CD14-positive monocyte (primary cell): ENCODE measurements around the gene CCDC66. TPM values are rescaled to one million over a fixed set of nuclear protein-coding genes. Genes with fewer than 3 reads are reported as not detected.
A peak's percentile ranks its signal among the peaks of the same experiment; 100 is the strongest.

Source experiments
- DNase-seq, 3 donors: peaks; one replicate each; pipeline ENCODE4 v3.0.0-alpha.2; 2011 to 2022
- H2AFZ ChIP-seq: 2 replicates; pipeline ENCODE4 v1.6.0; 2012; ENCODE audit warnings: mild to moderate bottlenecking, low read depth, low read length, inconsistent platforms; ENCODE audit not compliant: insufficient read depth, poor library complexity, severe bottlenecking
- H3K27ac ChIP-seq, 2 donors: 1 replicate in 1 of 2; 2 replicates in 1 of 2; pipeline ENCODE4 v1.5.1; 2012 to 2013; ENCODE audit warnings: low read length in 2 of 2, control low read depth in 1 of 2, inconsistent platforms in 1 of 2, low read depth in 1 of 2, mild to moderate bottlenecking in 1 of 2
- H3K27me3 ChIP-seq, 2 donors: one replicate each; pipeline versions ENCODE4 v1.6.0 to v1.6.1; 2011 to 2013; ENCODE audit warnings: low read length in 2 of 2; ENCODE audit not compliant: control insufficient read depth in 2 of 2, insufficient read depth in 2 of 2
- H3K36me3 ChIP-seq, 2 donors: replicated peaks in 1 of 2; 1 replicate in 1 of 2; 2 replicates in 1 of 2; pipeline versions ENCODE4 v1.5.1 to v1.6.1; 2012 to 2013; ENCODE audit warnings: low read length in 2 of 2, control low read depth in 1 of 2, inconsistent platforms in 1 of 2, mild to moderate bottlenecking in 1 of 2; ENCODE audit not compliant: insufficient read depth in 2 of 2, control insufficient read depth in 1 of 2
- H3K4me1 ChIP-seq, 2 donors: 1 replicate in 1 of 2; 2 replicates in 1 of 2; pipeline versions ENCODE4 v1.5.1 to v1.6.1; 2012 to 2013; ENCODE audit warnings: low read length in 2 of 2, control low read depth in 1 of 2, inconsistent platforms in 1 of 2, mild to moderate bottlenecking in 1 of 2, moderate library complexity in 1 of 2; ENCODE audit not compliant: insufficient read depth in 2 of 2, control insufficient read depth in 1 of 2
- H3K4me2 ChIP-seq: replicated peaks from 2 replicates; pipeline ENCODE3; 2012; ENCODE audit warnings: low read length, moderate library complexity, mild to moderate bottlenecking; ENCODE audit not compliant: poor library complexity, severe bottlenecking; ENCODE audit errors: extremely low read depth
- H3K4me3 ChIP-seq, 3 experiments: fragments of 200-600 bp in 1 of 3; sonication (generic) in 1 of 3; replicated peaks in 1 of 3; 1 replicate in 2 of 3; 2 replicates in 1 of 3; pipeline ENCODE4 v1.5.1; 2011 to 2013; ENCODE audit warnings: low read length in 3 of 3, mild to moderate bottlenecking in 3 of 3, control low read depth in 2 of 3, low read depth in 2 of 3, inconsistent platforms in 1 of 3, moderate library complexity in 1 of 3
- H3K79me2 ChIP-seq: 2 replicates; pipeline ENCODE4 v1.6.0; 2012; ENCODE audit warnings: mild to moderate bottlenecking, control low read depth, inconsistent platforms, low read length, moderate library complexity; ENCODE audit not compliant: insufficient read depth
- H3K9ac ChIP-seq: 2 replicates; pipeline ENCODE4 v1.6.0; 2017; ENCODE audit warnings: low read length, mild to moderate bottlenecking; ENCODE audit not compliant: insufficient read depth, poor library complexity, severe bottlenecking
- H3K9me3 ChIP-seq, 2 donors: replicated peaks in 1 of 2; 1 replicate in 1 of 2; 2 replicates in 1 of 2; pipeline versions ENCODE4 v1.5.1 to v1.6.1; 2012 to 2013; ENCODE audit warnings: low read length in 2 of 2, control low read depth in 1 of 2; ENCODE audit not compliant: control insufficient read depth in 1 of 2, insufficient read depth in 1 of 2
- H4K20me1 ChIP-seq: 2 replicates; pipeline ENCODE4 v1.6.0; 2012; ENCODE audit warnings: mild to moderate bottlenecking, low read length, control low read depth, moderate library complexity; ENCODE audit not compliant: insufficient read depth
- H3K27ac Mint-ChIP-seq, 7 donors: one replicate each; pipeline ENCODE4 v1.8.0; 2020; ENCODE audit warnings: mild to moderate bottlenecking in 7 of 7, mixed read lengths in 7 of 7, moderate library complexity in 6 of 7, inconsistent platforms in 2 of 7
- H3K27me3 Mint-ChIP-seq, 3 donors: one replicate each; pipeline ENCODE4 v1.8.0; 2021 to 2022; ENCODE audit warnings: low read depth in 3 of 3, mild to moderate bottlenecking in 3 of 3, mixed read lengths in 3 of 3, moderate library complexity in 3 of 3, inconsistent platforms in 1 of 3
- H3K36me3 Mint-ChIP-seq, 2 donors: one replicate each; pipeline ENCODE4 v1.8.0; 2020; ENCODE audit warnings: mixed read lengths in 2 of 2, inconsistent platforms in 1 of 2, mild to moderate bottlenecking in 1 of 2
- H3K4me1 Mint-ChIP-seq: one replicate; pipeline ENCODE4 v1.8.0; 2020; ENCODE audit warnings: mild to moderate bottlenecking, mixed read lengths
- H3K4me3 Mint-ChIP-seq, 2 donors: one replicate each; pipeline ENCODE4 v1.8.0; 2020; ENCODE audit warnings: mild to moderate bottlenecking in 2 of 2, mixed read lengths in 2 of 2, moderate library complexity in 1 of 2
- H3K9me3 Mint-ChIP-seq, 7 donors: one replicate each; pipeline ENCODE4 v1.8.0; 2020 to 2022; ENCODE audit warnings: mixed read lengths in 7 of 7, mild to moderate bottlenecking in 6 of 7, moderate library complexity in 6 of 7, inconsistent platforms in 2 of 7
- CTCF ChIP-seq: fragments of 200-600 bp; IDR thresholded peaks from one replicate; pipeline ENCODE4 v1.8.0; 2022; ENCODE audit warnings: antibody characterized with exemption, mild to moderate bottlenecking
- WGBS: methylation state at CpG from one replicate; pipeline ENCODE4 v1.1.5; 2013; ENCODE audit warnings: missing lambda C conversion rate; ENCODE audit not compliant: insufficient coverage; 5-methylcytosine and 5-hydroxymethylcytosine counted together
- intact Hi-C, 2 donors: fragments of 100-400 bp; cut with micrococcal nuclease; formaldehyde crosslinking; loops; one replicate each; pipeline versions ENCODE4 v1.15.0 to v1.15.1; 2023
- polyA plus RNA-seq, 3 donors: library from polyadenylated mRNA; depleted of rRNA in 1 of 3; unstranded in 2 of 3; stranded (reverse) in 1 of 3; fragments of 300-500 nt in 2 of 3; fragments of >200 nt in 1 of 3; fragmentation: Illumina TruSeq in 2 of 3; gene quantifications; 1 replicate in 2 of 3; 2 replicates in 1 of 3; pipeline ENCODE4 v1.2.3, GENCODE V29; 2012 to 2021

The CCDC66 gene
- polyA plus RNA-seq, 3 donors = 4.4 to 6.8 (median 4.7) TPM

GRCh38 chr3:56616478-56617006, 59.6 kb downstream of the CCDC66 start:
- no peak for TF ChIP-seq CTCF
- Histone ChIP-seq H3K27me3 (no peaks in the 10 kb centered on the region), H3K27ac (no peak overlapping the region), H3K4me2 (no peak overlapping the region), H3K79me2 (no peaks in the 10 kb centered on the region), H3K9ac (no peak overlapping the region), H4K20me1 (no peaks in the 10 kb centered on the region), H3K4me3 (no peak overlapping the region), H2AFZ (no peak overlapping the region), H3K36me3 (peaks cover 41 to 99% of the 10 kb centered on the region in 2 donors), H3K9me3 (no peaks in the 10 kb centered on the region), H3K4me1 (no peaks in the 10 kb centered on the region)
- Mint-ChIP-seq H3K4me3 (no peak overlapping the region), H3K27ac (no peak overlapping the region), H3K27me3 (no peaks in the 10 kb centered on the region), H3K4me1 (no peaks in the 10 kb centered on the region), H3K36me3 (peaks cover 65 to 76% of the 10 kb centered on the region in 2 donors), H3K9me3 (no peaks in the 10 kb centered on the region)
- intact Hi-C loops = no loop called here
- no CpG with 5 or more reads among the region's 2 CpGs for WGBS
- DNase-seq = no peak

DNA sequence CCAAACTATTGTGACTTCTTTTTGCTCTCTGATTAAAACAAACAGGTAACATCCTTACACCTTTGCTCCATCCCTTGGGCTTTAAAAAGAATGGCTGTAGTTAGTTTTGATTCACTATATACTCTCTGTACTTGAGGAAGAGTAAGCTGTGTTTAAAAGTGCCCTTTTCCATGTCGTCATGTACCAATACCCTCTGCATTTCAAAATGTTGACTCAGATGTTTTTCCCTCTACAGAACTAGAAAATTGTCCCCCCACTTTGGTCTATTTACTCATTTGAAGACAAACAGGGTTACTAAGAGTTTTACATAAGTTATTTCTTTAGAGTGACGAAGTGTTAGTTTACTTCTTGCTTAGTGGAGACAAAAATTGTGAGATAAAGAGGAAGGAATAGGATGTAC, 63.4 kb downstream of the CCDC66 start:
- Histone ChIP-seq H3K27ac (no peak overlapping the region), H3K9ac (no peak overlapping the region), H3K4me2 (no peak overlapping the region), H3K36me3 (peaks cover 73 to 99% of the 10 kb centered on the region in 2 donors), H3K27me3 (no peaks in the 10 kb centered on the region), H4K20me1 (peaks cover 6% of the 10 kb centered on the region), H3K79me2 (no peaks in the 10 kb centered on the region), H3K9me3 (no peaks in the 10 kb centered on the region), H3K4me1 (no peaks in the 10 kb centered on the region), H2AFZ (no peak overlapping the region), H3K4me3 (no peak overlapping the region)
- no peaks in the 10 kb centered on the region for H3K4me1 Mint-ChIP-seq
- no peaks in the 10 kb centered on the region for H3K27me3 Mint-ChIP-seq
- no peak for DNase-seq
- no peak overlapping the region for H3K4me3 Mint-ChIP-seq
- H3K9me3 Mint-ChIP-seq = no peaks in the 10 kb centered on the region
- no CpG with 5 or more reads among the region's 2 CpGs for WGBS
- no peak for TF ChIP-seq CTCF
- intact Hi-C loops = no loop called here
- peak overlapping the region in 2 of 7 donors; percentile 3 to 31 for H3K27ac Mint-ChIP-seq
- peaks cover 80 to 87% of the 10 kb centered on the region in 2 donors for H3K36me3 Mint-ChIP-seq
